GM18870 (cell line): ENCODE measurements around the gene ZNF488.

Source experiments
- ATAC-seq: cut with Tn5 transposase; IDR thresholded peaks from one replicate; pipeline ENCODE4 v1.9.1; 2021; ENCODE audit warnings: moderate library complexity; ENCODE audit not compliant: unreplicated experiment

Gene ZNF488

DNA sequence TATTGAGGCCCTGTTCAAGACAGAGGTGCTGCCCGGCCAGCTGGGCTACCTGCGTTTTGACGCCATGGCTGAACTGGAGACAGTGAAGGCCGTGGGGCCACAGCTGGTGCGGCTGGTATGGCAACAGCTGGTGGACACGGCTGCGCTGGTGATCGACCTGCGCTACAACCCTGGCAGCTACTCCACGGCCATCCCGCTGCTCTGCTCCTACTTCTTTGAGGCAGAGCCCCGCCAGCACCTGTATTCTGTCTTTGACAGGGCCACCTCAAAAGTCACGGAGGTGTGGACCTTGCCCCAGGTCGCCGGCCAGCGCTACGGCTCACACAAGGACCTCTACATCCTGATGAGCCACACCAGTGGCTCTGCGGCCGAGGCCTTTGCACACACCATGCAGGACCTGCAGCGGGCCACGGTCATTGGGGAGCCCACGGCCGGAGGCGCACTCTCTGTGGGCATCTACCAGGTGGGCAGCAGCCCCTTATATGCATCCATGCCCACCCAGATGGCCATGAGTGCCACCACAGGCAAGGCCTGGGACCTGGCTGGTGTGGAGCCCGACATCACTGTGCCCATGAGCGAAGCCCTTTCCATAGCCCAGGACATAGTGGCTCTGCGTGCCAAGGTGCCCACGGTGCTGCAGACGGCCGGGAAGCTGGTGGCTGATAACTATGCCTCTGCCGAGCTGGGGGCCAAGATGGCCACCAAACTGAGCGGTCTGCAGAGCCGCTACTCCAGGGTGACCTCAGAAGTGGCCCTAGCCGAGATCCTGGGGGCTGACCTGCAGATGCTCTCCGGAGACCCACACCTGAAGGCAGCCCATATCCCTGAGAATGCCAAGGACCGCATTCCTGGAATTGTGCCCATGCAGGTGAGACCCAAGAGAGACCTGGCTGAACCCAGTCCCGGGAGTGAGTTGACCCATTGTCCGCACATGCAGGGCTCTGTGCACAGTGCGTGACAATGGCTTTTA is 33.1 kb downstream of the ZNF488 start:
- ATAC-seq, result no peak

DNA sequence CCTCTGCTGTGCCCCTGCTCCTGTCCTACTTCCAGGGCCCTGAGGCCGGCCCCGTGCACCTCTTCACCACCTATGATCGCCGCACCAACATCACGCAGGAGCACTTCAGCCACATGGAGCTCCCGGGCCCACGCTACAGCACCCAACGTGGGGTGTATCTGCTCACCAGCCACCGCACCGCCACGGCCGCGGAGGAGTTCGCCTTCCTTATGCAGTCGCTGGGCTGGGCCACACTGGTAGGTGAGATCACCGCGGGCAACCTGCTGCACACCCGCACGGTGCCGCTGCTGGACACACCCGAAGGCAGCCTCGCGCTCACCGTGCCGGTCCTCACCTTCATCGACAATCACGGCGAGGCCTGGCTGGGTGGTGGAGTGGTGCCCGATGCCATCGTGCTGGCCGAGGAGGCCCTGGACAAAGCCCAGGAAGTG is 34.1 kb downstream of the ZNF488 start:
- ATAC-seq, result no peak

DNA sequence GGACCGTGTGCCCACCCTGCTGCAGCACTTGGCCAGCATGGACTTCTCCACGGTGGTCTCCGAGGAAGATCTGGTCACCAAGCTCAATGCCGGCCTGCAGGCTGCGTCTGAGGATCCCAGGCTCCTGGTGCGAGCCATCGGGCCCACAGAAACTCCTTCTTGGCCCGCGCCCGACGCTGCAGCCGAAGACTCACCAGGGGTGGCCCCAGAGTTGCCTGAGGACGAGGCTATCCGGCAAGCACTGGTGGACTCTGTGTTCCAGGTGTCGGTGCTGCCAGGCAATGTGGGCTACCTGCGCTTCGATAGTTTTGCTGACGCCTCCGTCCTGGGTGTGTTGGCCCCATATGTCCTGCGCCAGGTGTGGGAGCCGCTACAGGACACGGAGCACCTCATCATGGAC is 34.6 kb downstream of the ZNF488 start:
- no peak for ATAC-seq

DNA sequence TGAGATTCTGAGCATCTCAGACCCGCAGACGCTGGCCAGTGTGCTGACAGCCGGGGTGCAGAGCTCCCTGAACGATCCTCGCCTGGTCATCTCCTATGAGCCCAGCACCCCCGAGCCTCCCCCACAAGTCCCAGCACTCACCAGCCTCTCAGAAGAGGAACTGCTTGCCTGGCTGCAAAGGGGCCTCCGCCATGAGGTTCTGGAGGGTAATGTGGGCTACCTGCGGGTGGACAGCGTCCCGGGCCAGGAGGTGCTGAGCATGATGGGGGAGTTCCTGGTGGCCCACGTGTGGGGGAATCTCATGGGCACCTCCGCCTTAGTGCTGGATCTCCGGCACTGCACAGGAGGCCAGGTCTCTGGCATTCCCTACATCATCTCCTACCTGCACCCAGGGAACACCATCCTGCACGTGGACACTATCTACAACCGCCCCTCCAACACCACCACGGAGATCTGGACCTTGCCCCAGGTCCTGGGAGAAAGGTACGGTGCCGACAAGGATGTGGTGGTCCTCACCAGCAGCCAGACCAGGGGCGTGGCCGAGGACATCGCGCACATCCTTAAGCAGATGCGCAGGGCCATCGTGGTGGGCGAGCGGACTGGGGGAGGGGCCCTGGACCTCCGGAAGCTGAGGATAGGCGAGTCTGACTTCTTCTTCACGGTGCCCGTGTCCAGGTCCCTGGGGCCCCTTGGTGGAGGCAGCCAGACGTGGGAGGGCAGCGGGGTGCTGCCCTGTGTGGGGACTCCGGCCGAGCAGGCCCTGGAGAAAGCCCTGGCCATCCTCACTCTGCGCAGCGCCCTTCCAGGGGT is 35.2 kb downstream of the ZNF488 start:
- ATAC-seq, result no peak

DNA sequence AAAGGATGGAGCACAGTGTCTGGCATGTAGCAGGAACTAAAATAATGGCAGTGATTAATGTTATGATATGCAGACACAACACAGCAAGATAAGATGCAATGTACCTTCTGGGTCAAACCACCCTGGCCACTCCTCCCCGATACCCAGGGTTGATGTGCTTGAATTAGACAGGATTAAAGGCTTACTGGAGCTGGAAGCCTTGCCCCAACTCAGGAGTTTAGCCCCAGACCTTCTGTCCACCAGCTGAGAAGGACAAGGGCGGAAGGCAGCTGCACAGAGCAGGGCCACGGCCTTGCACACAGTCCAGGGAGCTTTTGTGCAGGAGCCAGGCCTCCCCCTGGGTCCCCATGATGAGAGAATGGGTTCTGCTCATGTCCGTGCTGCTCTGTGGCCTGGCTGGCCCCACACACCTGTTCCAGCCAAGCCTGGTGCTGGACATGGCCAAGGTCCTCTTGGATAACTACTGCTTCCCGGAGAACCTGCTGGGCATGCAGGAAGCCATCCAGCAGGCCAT is 35.9 kb downstream of the ZNF488 start, which contains the start of gene RBP3:
RBP3 (plus strand) TSS at position 226 of the 514 bp plus-strand sequence; CDS start at position 348, 122 bp downstream.
- no peak for ATAC-seq

DNA sequence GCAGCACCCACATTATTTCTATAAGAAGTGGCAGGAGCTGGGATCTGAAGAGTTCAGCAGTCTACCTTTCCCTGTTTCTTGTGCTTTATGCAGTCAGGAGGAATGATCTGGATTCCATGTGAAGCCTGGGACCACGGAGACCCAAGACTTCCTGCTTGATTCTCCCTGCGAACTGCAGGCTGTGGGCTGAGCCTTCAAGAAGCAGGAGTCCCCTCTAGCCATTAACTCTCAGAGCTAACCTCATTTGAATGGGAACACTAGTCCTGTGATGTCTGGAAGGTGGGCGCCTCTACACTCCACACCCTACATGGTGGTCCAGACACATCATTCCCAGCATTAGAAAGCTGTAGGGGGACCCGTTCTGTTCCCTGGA is 36.8 kb downstream of the ZNF488 start:
- no peak for ATAC-seq

DNA sequence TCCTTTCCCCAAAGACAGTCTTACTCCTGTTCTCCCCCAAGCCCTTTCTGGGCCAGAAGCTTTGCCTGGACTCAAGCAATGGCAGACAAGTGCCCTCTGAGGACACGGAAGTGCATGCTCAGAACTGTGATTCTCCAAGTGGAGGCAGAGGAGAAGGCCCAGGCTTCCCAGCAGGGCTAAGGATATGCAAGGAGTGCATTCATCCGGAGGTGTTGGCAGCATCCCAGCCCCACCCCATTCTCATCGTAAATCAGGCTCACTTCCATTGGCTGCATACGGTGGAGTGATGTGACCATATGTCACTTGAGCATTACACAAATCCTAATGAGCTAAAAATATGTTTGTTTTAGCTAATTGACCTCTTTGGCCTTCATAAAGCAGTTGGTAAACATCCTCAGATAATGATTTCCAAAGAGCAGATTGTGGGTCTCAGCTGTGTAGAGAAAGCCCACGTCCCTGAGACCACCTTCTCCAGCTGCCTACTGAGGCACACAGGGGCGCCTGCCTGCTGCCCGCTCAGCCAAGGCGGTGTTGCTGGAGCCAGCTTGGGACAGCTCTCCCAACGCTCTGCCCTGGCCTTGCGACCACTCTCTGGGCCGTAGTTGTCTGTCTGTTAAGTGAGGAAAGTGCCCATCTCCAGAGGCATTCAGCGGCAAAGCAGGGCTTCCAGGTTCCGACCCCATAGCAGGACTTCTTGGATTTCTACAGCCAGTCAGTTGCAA is 37.4 kb downstream of the ZNF488 start:
- ATAC-seq, result no peak

DNA sequence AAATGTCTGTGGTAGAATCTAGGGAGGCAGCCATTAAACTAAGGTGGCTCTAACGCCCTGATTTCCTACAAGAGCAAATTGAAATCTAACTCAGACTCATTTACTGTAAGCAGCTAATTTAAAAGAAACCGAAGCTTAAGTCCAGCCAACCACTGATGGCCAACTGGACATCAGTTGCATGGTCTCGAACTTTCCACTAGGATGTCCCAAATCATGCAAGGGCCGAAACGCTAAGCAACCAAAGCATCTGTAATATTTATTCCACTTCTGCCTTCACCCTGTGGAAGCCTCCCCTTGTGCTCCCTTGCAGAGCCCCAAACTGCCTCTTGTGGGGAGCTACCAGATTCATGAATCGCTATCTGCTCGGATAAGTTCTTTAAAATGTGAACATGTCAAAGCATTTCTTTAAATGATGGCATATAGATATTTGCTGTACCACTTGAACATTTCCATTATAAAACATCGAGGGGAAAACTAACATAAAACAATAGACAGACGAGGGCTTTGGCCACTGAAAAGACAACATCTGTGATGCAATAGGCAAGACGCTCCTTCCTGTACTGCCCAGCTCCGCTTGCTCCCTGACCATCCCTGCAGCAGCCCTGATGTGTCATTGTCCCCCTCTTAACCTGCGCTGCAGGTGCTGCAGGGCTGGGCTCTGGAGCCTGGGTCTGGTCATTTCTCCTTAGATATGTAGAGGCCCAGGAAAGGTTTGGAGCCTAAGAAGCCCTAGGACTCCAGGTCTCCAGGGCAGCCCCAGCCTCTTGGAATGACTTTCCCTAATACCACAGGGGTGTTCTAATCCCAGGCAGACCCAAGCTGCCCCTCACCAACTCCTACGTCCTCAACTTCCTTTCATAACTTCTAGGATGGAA is 38.9 kb downstream of the ZNF488 start:
- ATAC-seq, result no peak

DNA sequence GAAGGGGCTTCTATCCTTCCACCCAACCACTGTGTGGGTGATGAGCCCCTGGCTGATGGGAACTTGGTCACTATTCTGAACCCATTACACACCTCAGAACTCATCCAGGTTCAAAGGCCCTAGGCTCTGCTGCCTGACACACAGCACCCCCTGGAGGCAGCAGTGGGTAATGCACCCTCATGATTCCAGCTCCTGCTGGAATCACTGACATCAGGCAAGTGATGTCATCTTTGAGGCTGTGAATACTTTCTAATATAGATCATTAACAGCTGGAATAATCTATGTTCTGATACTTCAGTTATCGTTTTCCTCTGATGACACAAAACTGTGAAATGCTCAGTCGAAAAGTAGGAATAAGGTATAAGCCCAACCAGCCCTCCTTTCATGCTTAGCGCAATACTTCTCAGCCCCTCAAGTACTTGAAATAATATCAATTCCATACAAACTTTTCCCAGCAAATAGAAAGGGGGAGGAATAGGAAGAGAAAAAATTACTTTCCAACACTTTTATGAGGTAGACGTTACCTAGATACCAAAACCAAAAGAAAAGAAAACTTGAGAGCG is 43.4 kb downstream of the ZNF488 start:
- ATAC-seq, result no peak

DNA sequence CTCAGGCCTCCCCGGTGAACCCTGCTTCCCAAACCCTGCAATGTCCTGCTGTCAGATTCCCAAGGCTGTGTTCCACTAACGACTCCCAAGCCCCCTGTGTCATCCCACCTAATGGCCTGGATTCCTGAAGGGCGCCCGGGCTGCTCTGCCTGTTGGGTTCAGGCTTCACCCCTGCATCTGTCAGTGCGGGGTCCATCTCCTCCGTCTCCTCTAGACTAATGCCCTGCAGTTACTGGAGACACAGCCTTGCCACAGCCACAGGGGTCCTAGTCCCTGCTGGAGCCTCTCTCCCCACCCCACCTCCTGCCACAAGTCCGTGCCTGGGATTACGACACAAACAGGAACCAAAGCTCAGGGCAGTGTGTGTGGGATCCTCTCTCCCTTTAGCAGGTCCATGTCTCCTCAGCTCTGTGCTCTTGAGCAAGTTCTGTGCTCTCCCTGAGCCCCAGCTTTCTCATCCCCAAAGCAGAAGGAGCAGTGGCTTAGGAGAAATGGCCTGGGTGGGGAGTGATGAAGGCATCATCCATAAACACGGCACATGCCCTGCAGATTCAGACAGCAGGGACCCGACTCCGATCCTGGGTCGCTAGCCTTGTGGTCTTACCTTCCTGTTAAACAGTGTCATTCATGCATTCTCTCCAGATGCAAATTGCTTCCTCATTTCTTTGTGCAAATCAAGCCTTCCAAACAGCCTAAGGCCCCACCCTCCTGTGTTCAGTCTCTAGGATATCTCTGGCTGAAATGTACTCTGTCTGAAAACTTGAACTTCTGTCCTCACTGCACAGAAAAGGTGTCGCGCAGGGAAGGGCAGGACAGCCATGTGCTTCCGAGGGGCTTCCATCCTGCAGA is 44.1 kb downstream of the ZNF488 start:
- ATAC-seq, result no peak

DNA sequence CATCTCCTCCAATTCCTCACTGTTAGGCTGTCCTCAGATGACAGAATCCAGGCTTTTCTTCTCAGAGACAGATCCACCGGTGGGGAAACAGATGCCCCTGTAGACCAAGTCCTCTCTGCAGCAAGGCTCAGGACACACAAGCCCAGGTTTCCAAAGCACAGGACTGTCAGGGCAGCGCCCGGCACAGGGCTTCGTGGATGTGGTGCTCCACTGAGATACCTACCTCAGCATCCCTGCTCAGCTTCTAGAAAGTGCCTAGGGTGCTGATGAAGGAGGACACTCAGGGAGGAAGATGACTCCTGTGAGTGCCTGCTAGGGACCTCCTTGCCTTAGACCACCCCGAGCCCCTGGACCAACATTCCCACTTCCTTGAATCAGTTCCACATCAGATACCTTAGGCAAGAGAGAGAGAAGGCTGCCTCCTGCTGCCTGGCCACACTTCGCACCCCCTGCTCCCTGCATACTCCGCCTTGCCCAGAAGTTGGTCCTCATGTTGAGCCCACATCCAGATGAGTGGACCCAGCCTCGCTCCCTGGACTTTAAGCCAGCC is 44.8 kb downstream of the ZNF488 start:
- no peak for ATAC-seq

DNA sequence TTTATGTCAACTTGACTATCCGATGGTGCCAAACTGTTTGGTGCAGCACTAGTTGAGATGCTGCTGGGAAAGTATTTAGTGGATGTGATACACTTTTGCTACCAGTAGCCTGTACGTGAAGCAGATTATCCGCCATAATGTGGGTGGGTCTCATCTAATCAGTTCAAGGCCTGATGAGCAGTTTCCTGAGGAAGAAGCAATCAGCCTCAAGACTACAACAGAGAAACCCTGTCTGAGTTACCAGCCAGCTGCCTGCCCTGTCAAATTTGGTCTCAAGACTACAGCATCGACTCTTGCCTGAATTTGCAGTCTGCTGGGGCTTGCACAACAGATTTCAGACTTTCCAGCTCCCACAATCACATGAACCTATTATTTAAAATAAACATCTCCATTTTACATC is 46.8 kb downstream of the ZNF488 start:
- ATAC-seq, result no peak

DNA sequence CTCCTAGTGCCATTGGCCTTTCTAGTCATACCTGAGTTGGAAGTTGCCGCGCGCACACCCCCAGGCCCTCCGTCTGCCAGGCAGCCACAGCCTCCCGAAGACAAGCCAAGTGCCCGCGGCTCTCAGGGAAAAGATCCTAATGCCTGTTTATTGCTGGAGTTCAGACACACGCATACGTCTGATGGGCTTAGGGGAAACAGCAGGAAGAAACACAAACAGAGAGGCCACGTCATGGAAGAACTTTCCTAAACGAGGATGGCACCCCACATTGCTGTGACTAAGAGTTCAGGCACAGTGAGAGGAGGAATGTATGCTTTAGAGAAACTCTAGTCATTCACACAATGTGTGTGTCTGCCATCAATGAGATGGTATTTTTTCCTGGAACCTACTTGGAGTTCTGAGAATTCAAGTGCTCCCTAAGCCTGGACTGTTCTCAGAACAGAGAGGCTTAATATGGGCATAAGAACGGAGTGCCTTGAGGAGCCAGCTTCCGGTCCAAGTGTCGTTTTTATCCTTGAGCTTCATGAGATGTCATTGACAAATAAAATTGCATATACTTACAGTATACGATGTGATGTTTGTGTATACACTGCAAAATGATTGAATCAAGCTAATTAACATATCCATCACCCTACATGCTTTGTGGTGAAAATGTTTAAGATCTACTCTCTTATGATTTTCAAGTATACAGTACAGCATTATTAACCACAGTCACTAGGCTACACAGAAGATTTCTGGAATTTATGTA is 47.5 kb downstream of the ZNF488 start:
- ATAC-seq, result no peak

DNA sequence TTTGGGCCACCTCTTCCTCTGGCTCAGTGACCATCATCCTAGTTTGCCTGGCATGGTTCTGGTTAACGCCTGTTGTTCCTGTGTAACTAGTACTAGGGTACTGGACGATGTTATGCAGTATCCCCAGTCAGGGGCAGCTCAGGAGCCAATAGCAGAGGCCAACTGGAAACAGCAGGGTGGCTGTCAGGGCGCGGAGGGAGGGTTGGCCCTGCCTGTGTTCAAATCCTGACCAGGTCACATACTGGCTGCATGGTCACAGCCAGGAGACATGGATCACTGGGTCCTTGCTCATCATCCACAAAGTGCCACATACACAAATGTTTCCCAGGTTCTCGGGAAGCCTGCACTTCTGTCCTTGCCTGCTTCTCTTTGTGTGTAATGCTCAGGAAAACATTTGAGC is 48.2 kb downstream of the ZNF488 start:
- no peak for ATAC-seq

DNA sequence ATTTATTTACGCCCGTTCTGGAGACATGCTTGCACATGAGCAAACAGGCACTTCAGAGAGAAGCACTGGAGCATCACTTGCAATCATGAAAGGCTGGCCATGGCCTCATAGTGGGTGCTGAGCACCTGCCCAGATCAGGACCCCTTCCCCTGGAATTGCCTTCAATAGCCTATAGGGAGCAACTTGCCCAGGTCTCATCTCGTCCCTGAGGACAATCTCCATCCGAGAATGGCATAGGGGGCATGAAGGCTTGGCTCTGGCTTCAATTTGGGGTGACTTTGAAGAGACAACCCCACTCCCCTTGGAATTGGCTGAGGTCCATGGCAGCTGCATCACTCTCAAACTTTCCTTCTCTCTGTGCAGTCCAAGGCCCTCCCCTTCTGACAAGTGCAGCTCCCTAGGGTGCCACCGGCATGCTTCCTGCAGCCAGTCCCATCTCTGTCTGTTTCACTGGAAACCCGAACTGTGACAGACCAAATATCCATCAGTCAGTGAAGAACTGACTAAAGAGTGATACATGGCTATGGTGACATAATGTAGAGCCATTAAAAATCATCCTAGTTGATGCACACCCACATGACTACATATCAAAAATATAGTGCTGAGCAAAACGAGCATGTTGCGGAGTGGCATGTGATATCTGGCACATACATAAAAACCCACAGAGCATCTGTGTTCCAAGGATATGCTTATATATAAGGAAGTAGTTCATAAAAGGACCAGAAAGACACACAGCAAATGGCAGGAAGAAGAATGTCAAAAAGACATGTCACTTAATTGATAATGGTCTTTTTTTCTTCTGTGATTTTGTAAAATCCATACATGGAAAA is 49.4 kb downstream of the ZNF488 start:
- ATAC-seq, result no peak

DNA sequence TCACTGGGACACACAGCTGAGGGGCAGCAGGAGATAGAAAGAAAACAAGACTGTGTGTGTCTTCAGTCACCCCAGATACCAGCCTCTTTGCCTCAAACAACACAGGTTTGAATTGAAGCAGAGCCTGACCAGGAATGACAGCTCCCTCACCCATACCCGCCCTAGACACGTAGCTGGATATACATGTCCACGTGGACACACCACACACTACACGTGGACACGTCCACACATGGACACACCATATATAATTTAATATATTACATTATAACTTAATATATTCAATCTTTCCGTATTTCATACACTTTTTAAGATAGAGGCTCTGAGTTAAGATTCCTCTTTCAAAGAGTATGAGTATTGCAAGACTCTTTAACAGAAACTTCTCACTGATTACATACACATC is 50.6 kb downstream of the ZNF488 start:
- ATAC-seq, result no peak

DNA sequence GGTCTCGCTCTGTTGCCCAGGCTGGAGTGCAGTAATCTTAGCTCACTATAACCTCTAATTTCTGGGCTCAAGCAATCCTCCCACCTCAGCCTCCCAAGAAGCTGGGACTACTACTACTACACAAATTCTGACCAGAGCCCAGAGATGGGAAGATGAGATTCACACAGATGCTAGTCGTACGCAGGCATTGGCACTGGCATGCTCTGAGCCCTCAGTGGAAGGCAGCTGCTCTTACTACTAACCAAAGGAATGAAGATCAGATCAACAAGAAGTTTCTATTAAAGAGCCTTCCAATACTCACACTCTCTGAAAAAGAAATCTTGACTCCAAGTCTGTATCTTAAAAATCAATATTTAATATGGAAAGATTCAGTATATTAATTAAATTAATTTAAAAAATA is 51.1 kb downstream of the ZNF488 start:
- no peak for ATAC-seq
